ENCODE measurements around the gene CCT5.
"Not testable (repeated sequence)": the region's sequence is repeated elsewhere in the genome, so short reads cannot be mapped to it uniquely, and the experiment has no call there.

Gene CCT5

GRCh38 chr5:10244342-10244944 is 5.6 kb upstream of the CCT5 start:
- no peak overlapping the region for H3K4me3 ChIP-seq (ENCODE audit: low read depth, low read length)

- no peak overlapping the region for H3K4me3 ChIP-seq (ENCODE audit: low read depth, low read length)
Measured at GRCh38 chr5:10246761-10247160, 3.3 kb upstream of the CCT5 start.

- H3K4me3 ChIP-seq (ENCODE audit: low read depth, low read length): not testable (repeated sequence)
Measured at GRCh38 chr5:10247217-10247616, 2.9 kb upstream of the CCT5 start.

- peak overlapping the region; percentile 97 for H3K4me3 ChIP-seq (ENCODE audit: low read depth, low read length)
Measured at GRCh38 chr5:10248378-10249260, 1.5 kb upstream of the CCT5 start.

- peak overlapping the region; percentile 97 for H3K4me3 ChIP-seq (ENCODE audit: low read depth, low read length)
Measured at GRCh38 chr5:10250806-10251276, 761 bp downstream of the CCT5 start.

GRCh38 chr5:10251405-10251804 is 1.3 kb downstream of the CCT5 start:
- peak overlapping the region; percentile 97 for H3K4me3 ChIP-seq (ENCODE audit: low read depth, low read length)

GRCh38 chr5:10253390-10253789 is 3.3 kb downstream of the CCT5 start:
- no peak overlapping the region for H3K4me3 ChIP-seq (ENCODE audit: low read depth, low read length)

GRCh38 chr5:10254686-10255085 is 4.6 kb downstream of the CCT5 start:
- no peak overlapping the region for H3K4me3 ChIP-seq (ENCODE audit: low read depth, low read length)

GRCh38 chr5:10257870-10258269 is 7.8 kb downstream of the CCT5 start:
- no peak overlapping the region for H3K4me3 ChIP-seq (ENCODE audit: low read depth, low read length)

- H3K4me3 ChIP-seq (ENCODE audit: low read depth, low read length): no peak overlapping the region
Measured at GRCh38 chr5:10259899-10260298, 9.8 kb downstream of the CCT5 start.

- H3K4me3 ChIP-seq (ENCODE audit: low read depth, low read length): no peak overlapping the region
Measured at GRCh38 chr5:10261065-10261464, 11.0 kb downstream of the CCT5 start.

GRCh38 chr5:10262121-10262774 is 12.2 kb downstream of the CCT5 start:
- H3K4me3 ChIP-seq (ENCODE audit: low read depth, low read length): no peak overlapping the region

- H3K4me3 ChIP-seq (ENCODE audit: low read depth, low read length): no peak overlapping the region
Measured at GRCh38 chr5:10262995-10263394, 12.9 kb downstream of the CCT5 start.

GRCh38 chr5:10264604-10265003 is 14.5 kb downstream of the CCT5 start:
- no peak overlapping the region for H3K4me3 ChIP-seq (ENCODE audit: low read depth, low read length)

GRCh38 chr5:10265245-10266109 is 15.4 kb downstream of the CCT5 start:
- H3K4me3 ChIP-seq (ENCODE audit: low read depth, low read length): no peak overlapping the region

- no peak overlapping the region for H3K4me3 ChIP-seq (ENCODE audit: low read depth, low read length)
Measured at GRCh38 chr5:10266137-10266536, 16.1 kb downstream of the CCT5 start.

GRCh38 chr5:10266839-10267238 is 16.8 kb downstream of the CCT5 start:
- no peak overlapping the region for H3K4me3 ChIP-seq (ENCODE audit: low read depth, low read length)

GRCh38 chr5:10268100-10268499 is 18.0 kb downstream of the CCT5 start:
- no peak overlapping the region for H3K4me3 ChIP-seq (ENCODE audit: low read depth, low read length)

GRCh38 chr5:10272053-10272874 is 22.2 kb downstream of the CCT5 start:
- no peak overlapping the region for H3K4me3 ChIP-seq (ENCODE audit: low read depth, low read length)

- H3K4me3 ChIP-seq (ENCODE audit: low read depth, low read length): not testable (repeated sequence)
Measured at GRCh38 chr5:10272875-10273209, 22.8 kb downstream of the CCT5 start.
